ENCODE results near the gene CYTH2. TPM values are rescaled to one million over a fixed set of nuclear protein-coding genes. Genes with fewer than 3 reads are reported as not detected.
"Not testable (repeated sequence)": the region's sequence is repeated elsewhere in the genome, so short reads cannot be mapped to it uniquely, and the experiment has no call there.

CYTH2 gene
- polyA plus RNA-seq, 2 of the 4 experiments (the other 2 are of a cell fraction) = 33.4 to 50.5 TPM

- DNase-seq (ENCODE audit: low read depth in 1 of 2, low spot score in 1 of 2) (no peak), FAIRE-seq (no peak), ATAC-seq (no peak)
- POLR2A ChIA-PET = no interaction called here
- Histone ChIP-seq H3K4me3 (no peak overlapping the region), H3K9me3 (no peaks in the 10 kb centered on the region), H3K4me2 (no peak overlapping the region), H3K4me1 (peaks cover 55% of the 10 kb centered on the region), H3K27ac (peak overlapping the region; percentile 14 to 18; a peak in 2 of 6 replicates)
- 87% methylated on average over 16 of the region's 16 CpGs for WGBS (ENCODE audit: missing lambda C conversion rate)
- CTCF ChIA-PET = no interaction called here
- peak; percentile 33 for TF ChIP-seq POLR2AphosphoS2 (conservative IDR thresholded peaks at IDR 0.05; ENCODE audit: low read length)
- TF ChIP-seq PBX3 (IDR thresholded peaks at IDR 0.05) = no peak
Measured at GRCh38 chr19:48484247-48484893, 15.2 kb downstream of the CYTH2 start.

- Histone ChIP-seq H3K27ac (peak overlapping the region; percentile 55 to 94; a peak in 4 of 6 replicates), H3K9me3 (no peaks in the 10 kb centered on the region), H3K4me2 (no peak overlapping the region), H3K4me3 (no peak overlapping the region), H3K4me1 (peaks cover 62% of the 10 kb centered on the region)
- POLR2A ChIA-PET = no interaction called here
- ATAC-seq = no peak
- no peak for FAIRE-seq
- TF ChIP-seq MAX (IDR thresholded peaks at IDR 0.05) (no peak), EHF (CRISPR knock-in tag; IDR thresholded peaks at IDR 0.05) (no peak), CHD4 (IDR thresholded peaks at IDR 0.05; ENCODE audit: borderline replicate concordance) (no peak), ZNF302 (CRISPR knock-in tag; IDR thresholded peaks at IDR 0.05) (no peak), HOXB13 (CRISPR knock-in tag; IDR thresholded peaks at IDR 0.05; ENCODE audit: low read depth) (no peak), NPAS2 (CRISPR knock-in tag; IDR thresholded peaks at IDR 0.05; ENCODE audit: borderline replicate concordance) (no peak), RNF2 (IDR thresholded peaks at IDR 0.05; ENCODE audit: borderline replicate concordance, low read depth) (no peak), E2F6 (IDR thresholded peaks at IDR 0.05; ENCODE audit: borderline replicate concordance, low read depth) (no peak), MAFK (IDR thresholded peaks at IDR 0.05; ENCODE audit: partially characterized antibody) (no peak), HOXA7 (CRISPR knock-in tag; IDR thresholded peaks at IDR 0.05) (no peak)
- WGBS (ENCODE audit: missing lambda C conversion rate) = 92% methylated on average over 34 of the region's 37 CpGs
- DNase-seq (ENCODE audit: low read depth in 1 of 2, low spot score in 1 of 2) = no peak
- CTCF ChIA-PET = no interaction called here
Measured at GRCh38 chr19:48484931-48485612, 15.9 kb downstream of the CYTH2 start.

GRCh38 chr19:48486706-48487105, 17.5 kb downstream of the CYTH2 start:
- TF ChIP-seq EP300 (IDR thresholded peaks at IDR 0.05) (0 out of 5 replicates have a peak, but pooled peaks have one; percentile 12 to 22), CEBPB (IDR thresholded peaks at IDR 0.05) (peak; percentile 84 to 97; a peak in 3 of 4 replicates)
- H3K9me3 ChIP-seq, FAIRE-seq, H3K4me3 ChIP-seq, ATAC-seq: not testable (repeated sequence)
- H3K27ac ChIP-seq = peak overlapping the region; percentile 91 to 94
- H3K4me2 ChIP-seq = peak overlapping the region; percentile 86
- ChIA-PET POLR2A (interaction anchor here (1.3 to 2.5 kb wide), 2 partner anchors 11 to 122 kb away, joined by 3 to 12 read pairs; no protein-coding TSS in a partner anchor), CTCF (interaction anchor here (0.6 to 9.5 kb wide), 11 partner anchors 9 to 154 kb away, joined by 3 to 268 read pairs (median 13); partner anchors contain the start of genes GRWD1 and SPACA4)
- WGBS (ENCODE audit: missing lambda C conversion rate) = 25% methylated on average over 10 of the region's 10 CpGs
- peak in 1 of 2 experiments; percentile 65 for DNase-seq (ENCODE audit: low read depth in 1 of 2, low spot score in 1 of 2)
- peaks cover 77% of the 10 kb centered on the region for H3K4me1 ChIP-seq

GRCh38 chr19:48487544-48487943, 18.4 kb downstream of the CYTH2 start:
- Histone ChIP-seq H3K27ac (peak overlapping the region; percentile 91 to 94), H3K9me3 (no peaks in the 10 kb centered on the region), H3K4me3 (no peak overlapping the region), H3K4me1 (peaks cover 74% of the 10 kb centered on the region), H3K4me2 (peak overlapping the region; percentile 86)
- WGBS (ENCODE audit: missing lambda C conversion rate) = 22% methylated on average over 6 of the region's 6 CpGs
- ChIA-PET POLR2A (interaction anchor here (0.6 to 2.5 kb wide), 14 partner anchors 8 to 166 kb away, joined by 3 to 12 read pairs (median 3); partner anchors contain the start of genes RPL18 and SPHK2), CTCF (interaction anchor here (0.6 to 9.5 kb wide), 18 partner anchors 7 to 155 kb away, joined by 3 to 268 read pairs (median 12); partner anchors contain the start of genes GRIN2D, GRWD1, KDELR1 and SPACA4)
- TF ChIP-seq JUN (IDR thresholded peaks at IDR 0.05) (no peak), CBX8 (IDR thresholded peaks at IDR 0.05) (no peak), PHF8 (IDR thresholded peaks at IDR 0.05; ENCODE audit: borderline replicate concordance, low read depth) (no peak), KDM5A (IDR thresholded peaks at IDR 0.05) (no peak), ZFP36 (IDR thresholded peaks at IDR 0.05; ENCODE audit: borderline replicate concordance, partially characterized antibody) (no peak)
- ATAC-seq (peak; percentile 3 to 9), FAIRE-seq (no peak), DNase-seq (ENCODE audit: low read depth in 1 of 2, low spot score in 1 of 2) (no peak)

All from A549 (cell line).